HepG2 (cell line): ENCODE data around the gene DBNDD2. TPM values are rescaled to one million over a fixed set of nuclear protein-coding genes. Genes with fewer than 3 reads are reported as not detected.

Experiments
- ATF1 ChIP-seq: IDR thresholded peaks from 2 replicates; pipeline ENCODE4 v1.6.1; 2016; ENCODE audit warnings: mild to moderate bottlenecking, control low read depth
- ATF6 ChIP-seq: sonication (generic); formaldehyde crosslinking; conservative IDR thresholded peaks from 2 replicates; pipeline ENCODE4 v1.4.0; 2020; ENCODE audit warnings: missing genetic modification reagents
- BATF2 ChIP-seq: sonication (generic); formaldehyde crosslinking; IDR thresholded peaks from 2 replicates; pipeline ENCODE4 v1.8.0; 2022; ENCODE audit warnings: mild to moderate bottlenecking, missing genetic modification reagents, moderate library complexity
- BRCA1 ChIP-seq: sonication (generic); formaldehyde crosslinking; IDR thresholded peaks from 2 replicates; pipeline ENCODE4 v1.4.0; 2020; ENCODE audit warnings: missing genetic modification reagents
- CEBPB ChIP-seq: IDR thresholded peaks from 2 replicates; pipeline ENCODE4 v1.6.1; 2011; ENCODE audit warnings: low read depth, low read length, improper control_type of control experiment, borderline replicate concordance
- ELF3 ChIP-seq: IDR thresholded peaks from 2 replicates; pipeline ENCODE4 v1.6.1; 2016; ENCODE audit warnings: missing genetic modification reagents, missing compliant biosample characterization
- HNRNPK ChIP-seq: fragments of 200-400 bp; formaldehyde crosslinking; IDR thresholded peaks from 2 replicates; pipeline ENCODE4 v1.6.1; 2018; ENCODE audit warnings: low read length, low read depth, moderate library complexity, mild to moderate bottlenecking; ENCODE audit not compliant: poor library complexity, severe bottlenecking
- HOXA7 ChIP-seq: sonication (generic); formaldehyde crosslinking; IDR thresholded peaks from 2 replicates; pipeline ENCODE4 v1.8.1; 2022; ENCODE audit warnings: mild to moderate bottlenecking, missing genetic modification reagents, moderate library complexity
- IRX3 ChIP-seq: sonication (generic); formaldehyde crosslinking; IDR thresholded peaks from 2 replicates; pipeline ENCODE4 v1.8.1; 2023; ENCODE audit warnings: mild to moderate bottlenecking, low read depth, missing genetic modification reagents, borderline replicate concordance
- KAT7 ChIP-seq: IDR thresholded peaks from 2 replicates; pipeline ENCODE4 v1.6.1; 2018; ENCODE audit warnings: borderline replicate concordance, missing compliant biosample characterization
- LCORL ChIP-seq, 2 experiments: fragments of 450-650 bp in 1 of 2; sonication (generic) in 1 of 2; formaldehyde crosslinking in 1 of 2; IDR thresholded peaks; 2 replicates each; pipeline versions ENCODE4 v1.5.0 to v1.6.1; 2017 to 2020; ENCODE audit warnings: antibody characterized with exemption in 1 of 2, missing genetic modification reagents in 1 of 2
- NFYC ChIP-seq: IDR thresholded peaks from 2 replicates; pipeline ENCODE4 v1.6.1; 2016; ENCODE audit warnings: missing genetic modification reagents, missing compliant biosample characterization
- THAP7 ChIP-seq: sonication (generic); formaldehyde crosslinking; IDR thresholded peaks from 2 replicates; pipeline ENCODE4 v1.8.1; 2023; ENCODE audit warnings: mild to moderate bottlenecking, missing genetic modification reagents
- ZGPAT ChIP-seq: IDR thresholded peaks from 2 replicates; pipeline ENCODE4 v1.6.1; 2016; ENCODE audit warnings: mild to moderate bottlenecking
- ZKSCAN5 ChIP-seq: sonication (generic); formaldehyde crosslinking; IDR thresholded peaks from 2 replicates; pipeline ENCODE4 v1.5.1; 2020; ENCODE audit warnings: mild to moderate bottlenecking, missing genetic modification reagents
- ZNF337 ChIP-seq: sonication (generic); formaldehyde crosslinking; IDR thresholded peaks from 2 replicates; pipeline ENCODE4 v1.5.1; 2020; ENCODE audit warnings: missing genetic modification reagents, low read depth, mild to moderate bottlenecking, borderline replicate concordance
- ZNF432 ChIP-seq: sonication (generic); formaldehyde crosslinking; IDR thresholded peaks from 2 replicates; pipeline ENCODE4 v1.5.0; 2020; ENCODE audit warnings: missing genetic modification reagents, mild to moderate bottlenecking, borderline replicate concordance
- ZNF687 ChIP-seq: sonication (generic); formaldehyde crosslinking; IDR thresholded peaks from 2 replicates; pipeline ENCODE4 v1.5.1; 2020; ENCODE audit warnings: mild to moderate bottlenecking, missing genetic modification reagents, moderate library complexity
- ZNF703 ChIP-seq: sonication (generic); formaldehyde crosslinking; IDR thresholded peaks from 2 replicates; pipeline ENCODE4 v1.5.1; 2020; ENCODE audit warnings: missing genetic modification reagents, mild to moderate bottlenecking, moderate library complexity, borderline replicate concordance
- polyA plus RNA-seq, 8 experiments: library from polyadenylated mRNA; depleted of rRNA in 3 of 8; stranded (reverse) in 7 of 8; unstranded in 1 of 8; fragments of >200 nt; fragmentation: Illumina TruSeq in 4 of 8; extraction: Trizol in 4 of 8; gene quantifications; 2 replicates each; pipeline versions ENCODE4 v1.2.1 to v1.2.3, GENCODE V29; 2011 to 2016; ENCODE audit warnings: low read depth in 4 of 8, missing spikeins in 1 of 8, mixed read lengths in 1 of 8; ENCODE audit not compliant: insufficient read depth in 1 of 8
- total RNA-seq, 5 experiments: library from RNA; depleted of rRNA; stranded (reverse); fragments of >200 nt; fragmentation: Illumina TruSeq; extraction: Trizol; gene quantifications; 2 replicates each; pipeline ENCODE4 v1.2.3, GENCODE V29; 2016; ENCODE audit warnings: low read depth in 1 of 5

DBNDD2 gene
- total and polyA plus RNA-seq, 2 of the 13 experiments (the other 11 are each of a cell fraction or from before 2014, with no cell fraction given), result 16.7 to 47.6 TPM

- TF ChIP-seq ATF1 (CRISPR knock-in tag), result no peak; the same call in 1 of the 2 replicates
- TF ChIP-seq HOXA7 (CRISPR knock-in tag), result no peak
- TF ChIP-seq ZGPAT (CRISPR knock-in tag), result no peak
- no peak for TF ChIP-seq HNRNPK
- 0 out of 2 replicates have a peak, but pooled peaks have one; percentile 10 for TF ChIP-seq THAP7
- no peak for TF ChIP-seq ZNF432 (CRISPR knock-in tag)
- TF ChIP-seq ATF6 (CRISPR knock-in tag), result no peak
- no peak for TF ChIP-seq NFYC (CRISPR knock-in tag)
- peak; percentile 58 for TF ChIP-seq ZNF687
- TF ChIP-seq ZNF703 (CRISPR knock-in tag), result no peak
- no peak for TF ChIP-seq LCORL (IDR thresholded peaks at IDR 0.05)
- no peak for TF ChIP-seq LCORL (CRISPR knock-in tag; IDR thresholded peaks at IDR 0.05)
- no peak for TF ChIP-seq ELF3 (CRISPR knock-in tag)
- TF ChIP-seq CEBPB, result no peak
- TF ChIP-seq IRX3 (CRISPR knock-in tag), result no peak
- TF ChIP-seq BATF2 (CRISPR knock-in tag), result no peak
- TF ChIP-seq ZKSCAN5, result 0 out of 2 replicates have a peak, but pooled peaks have one; percentile 7
- no peak for TF ChIP-seq ZNF337 (CRISPR knock-in tag)
- TF ChIP-seq KAT7, result no peak; the same call in 1 of the 2 replicates
- no peak for TF ChIP-seq BRCA1 (CRISPR knock-in tag)
Observed at GRCh38 chr20:45363611-45364492, 44.2 kb upstream of the DBNDD2 start (continued).
